Hematopoietic multipotent progenitor cell (in vitro differentiated cells): ENCODE data around the gene TSPAN18. TPM values are rescaled to one million over a fixed set of nuclear protein-coding genes. Genes with fewer than 3 reads are reported as not detected.

ENCODE experiments used
- DNase-seq, 3 donors: peaks; one replicate each; pipeline ENCODE4 v3.0.0-alpha.2; 2011 to 2015; ENCODE audit warnings: low read depth in 2 of 3, low spot score in 2 of 3
- total RNA-seq: library from RNA; depleted of rRNA; stranded (reverse); fragments of >200 nt; gene quantifications from one replicate; pipeline ENCODE4 v1.2.3, GENCODE V29; 2012

The TSPAN18 gene
- total RNA-seq, 1 donor = 0.54 TPM

- no peak for DNase-seq
Observed at GRCh38 chr11:44859528-44859925, 132.8 kb downstream of the TSPAN18 start.

DNA sequence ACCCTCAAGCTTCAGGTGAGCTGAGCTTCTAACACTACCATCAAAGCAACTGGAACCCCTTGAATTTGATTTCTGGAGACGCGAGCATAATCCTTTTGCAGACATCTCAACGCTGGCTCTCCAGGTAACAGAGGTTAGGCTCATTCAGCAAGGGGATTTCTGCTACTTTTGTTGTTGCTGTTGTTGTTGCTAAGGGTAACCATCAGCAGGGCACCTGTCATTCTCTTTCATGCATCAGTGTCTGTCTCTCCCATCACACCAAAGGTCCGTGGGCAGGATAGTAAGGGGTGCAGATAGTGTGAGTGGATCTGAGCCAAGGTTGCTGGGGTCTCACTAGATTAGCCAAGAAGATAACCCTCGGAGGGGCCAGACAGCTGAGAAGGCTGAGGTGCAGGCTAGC lies 133.6 kb downstream of the TSPAN18 start:
- DNase-seq = no peak

- peak; percentile 17 to 97 (median 96) for DNase-seq
Observed at GRCh38 chr11:44861849-44862557, 135.2 kb downstream of the TSPAN18 start.

- DNase-seq = no peak
Observed at GRCh38 chr11:44862558-44863101, 135.9 kb downstream of the TSPAN18 start.

- no peak for DNase-seq
Observed at GRCh38 chr11:44863231-44863630, 136.5 kb downstream of the TSPAN18 start.

DNA sequence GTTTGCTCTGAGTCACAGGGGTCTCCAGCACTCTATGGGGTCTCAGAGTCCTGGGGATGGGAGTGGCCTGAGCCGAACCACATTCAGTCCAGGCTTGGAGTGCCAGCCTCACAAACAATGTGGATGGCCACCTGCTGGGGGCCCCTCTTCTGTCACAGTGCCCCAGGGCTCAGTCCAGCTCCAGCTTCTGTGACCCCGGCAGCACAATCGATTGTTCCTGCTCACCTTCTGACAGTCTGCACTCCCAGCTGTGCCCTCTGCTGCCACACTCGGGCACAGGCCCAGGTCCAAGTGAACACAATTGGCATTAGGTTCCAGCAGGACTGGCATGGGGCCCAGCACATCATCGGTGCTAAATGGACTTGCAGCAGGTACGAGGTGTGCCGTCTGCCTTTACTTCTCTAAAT lies 139.1 kb downstream of the TSPAN18 start:
- DNase-seq = no peak

DNA sequence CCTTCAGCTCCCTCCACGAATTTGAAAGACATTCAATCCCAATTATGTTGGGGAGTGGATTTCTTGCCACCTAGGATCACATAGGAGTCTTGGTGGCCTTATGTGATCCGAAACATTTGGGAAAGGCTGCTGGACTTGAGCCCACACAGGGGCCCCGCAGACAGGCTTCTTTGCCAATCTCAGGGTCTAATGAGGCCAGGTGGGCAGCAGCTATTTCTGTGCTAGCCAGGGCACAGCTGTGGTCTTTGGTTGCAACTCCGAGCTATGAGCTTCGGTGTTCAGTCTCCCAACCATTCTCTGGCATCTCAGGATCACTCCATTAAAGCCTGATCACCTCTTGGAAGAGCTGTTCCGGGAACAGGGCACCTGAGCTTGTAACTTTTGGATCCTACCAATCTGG lies 139.5 kb downstream of the TSPAN18 start:
- no peak for DNase-seq

GRCh38 chr11:44868021-44868420 lies 141.3 kb downstream of the TSPAN18 start:
- DNase-seq = no peak

DNA sequence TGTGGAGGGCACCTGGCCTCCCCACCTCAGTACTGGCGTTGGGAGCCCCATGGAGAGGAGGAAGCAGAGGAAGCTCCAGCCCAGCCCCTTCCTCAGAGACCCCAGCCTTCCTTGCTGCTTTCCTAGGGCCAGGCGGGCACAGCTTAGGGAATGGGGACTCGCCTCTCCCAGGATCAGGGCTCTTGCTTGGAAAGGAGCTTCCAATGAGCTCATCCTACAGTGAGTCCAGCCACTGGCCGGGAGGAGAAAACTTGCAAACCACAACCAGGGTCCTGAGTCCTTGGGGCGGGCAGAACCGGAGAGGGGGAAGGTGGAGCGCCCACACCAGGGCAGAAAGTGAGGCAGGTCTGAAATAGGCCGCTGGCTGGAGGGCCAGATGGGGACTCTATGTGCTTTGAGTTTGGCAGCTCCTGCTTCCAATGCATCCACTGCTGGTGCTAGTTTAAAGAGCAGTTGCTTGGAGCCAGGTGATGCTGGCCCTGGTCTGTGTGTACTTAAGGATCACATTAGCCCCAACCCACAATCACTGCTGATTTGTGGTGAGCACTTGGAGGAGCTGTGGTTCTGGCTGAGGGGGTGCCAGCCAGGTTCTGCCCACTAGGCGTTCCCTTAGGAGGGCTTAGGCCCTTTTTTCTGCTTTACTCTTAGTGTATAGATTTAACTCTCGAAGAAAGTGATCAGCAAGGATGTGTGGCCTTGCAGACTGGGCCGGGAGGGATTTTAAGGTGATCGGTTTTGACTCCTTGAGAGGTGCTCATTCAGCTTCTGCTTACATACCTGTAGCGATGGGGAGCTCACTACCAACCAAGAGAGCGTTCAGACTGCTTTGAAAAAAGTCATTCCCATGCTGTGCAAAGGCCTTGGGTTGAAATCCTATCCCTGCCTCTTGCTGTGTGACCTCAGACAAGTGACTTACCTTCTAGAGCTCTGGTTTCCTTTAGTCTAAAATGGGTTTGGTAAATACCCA lies 142.0 kb downstream of the TSPAN18 start:
- DNase-seq = no peak

GRCh38 chr11:44870181-44870580 lies 143.4 kb downstream of the TSPAN18 start:
- DNase-seq = no peak

- no peak for DNase-seq
Observed at GRCh38 chr11:44870615-44871176, 143.9 kb downstream of the TSPAN18 start.

GRCh38 chr11:44871682-44872081 lies 144.9 kb downstream of the TSPAN18 start:
- DNase-seq = peak in 1 of 3 donors; percentile 45

GRCh38 chr11:44872556-44872955 lies 145.8 kb downstream of the TSPAN18 start:
- DNase-seq = no peak

DNA sequence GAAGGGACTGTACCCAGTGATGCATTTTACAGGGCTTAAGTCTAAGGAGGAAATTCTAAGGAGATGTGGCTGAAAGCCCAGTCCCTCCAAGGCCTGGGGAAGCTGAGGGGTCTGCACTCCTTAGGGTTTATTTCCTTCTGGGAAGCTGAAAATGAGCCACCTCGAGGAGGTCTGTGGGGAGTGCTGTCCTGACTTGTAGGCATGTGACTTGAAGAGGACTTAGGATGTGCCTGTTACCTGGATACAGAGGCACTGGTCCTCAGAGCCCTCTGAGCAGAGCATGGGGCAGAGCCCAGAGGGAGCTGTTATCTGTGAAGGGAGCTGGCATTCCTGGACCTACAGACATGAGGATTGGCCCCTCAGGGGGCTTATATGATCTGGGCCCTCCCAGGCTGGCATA lies 146.8 kb downstream of the TSPAN18 start:
- no peak for DNase-seq

GRCh38 chr11:44874284-44874683 lies 147.5 kb downstream of the TSPAN18 start:
- no peak for DNase-seq

GRCh38 chr11:44875037-44875436 lies 148.3 kb downstream of the TSPAN18 start:
- no peak for DNase-seq

DNA sequence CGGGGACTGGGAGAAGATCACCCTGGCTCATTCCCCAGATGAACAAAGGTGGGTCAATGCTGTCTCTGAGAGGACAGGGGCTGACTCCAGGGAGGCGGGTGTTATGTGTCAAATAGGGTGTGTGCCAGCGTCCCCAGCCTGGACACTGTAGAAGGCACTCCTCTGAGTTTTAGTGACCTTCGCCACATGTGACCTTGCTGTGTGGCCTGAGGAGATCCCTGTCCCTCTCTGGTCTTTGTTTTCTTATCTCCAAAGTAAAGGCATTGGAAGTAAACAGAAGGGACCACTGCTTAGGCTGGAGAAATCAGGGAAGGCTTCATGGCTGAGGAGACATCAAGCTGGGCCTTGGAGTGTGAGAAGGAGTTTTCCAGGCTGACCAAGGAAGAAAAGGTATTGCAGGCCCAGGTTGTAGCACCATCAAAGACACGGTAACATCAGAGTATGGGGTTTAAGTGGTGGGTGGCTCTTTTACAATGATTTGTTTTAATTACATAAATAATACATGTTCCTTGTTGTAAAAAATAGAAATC lies 149.5 kb downstream of the TSPAN18 start:
- DNase-seq = no peak

DNA sequence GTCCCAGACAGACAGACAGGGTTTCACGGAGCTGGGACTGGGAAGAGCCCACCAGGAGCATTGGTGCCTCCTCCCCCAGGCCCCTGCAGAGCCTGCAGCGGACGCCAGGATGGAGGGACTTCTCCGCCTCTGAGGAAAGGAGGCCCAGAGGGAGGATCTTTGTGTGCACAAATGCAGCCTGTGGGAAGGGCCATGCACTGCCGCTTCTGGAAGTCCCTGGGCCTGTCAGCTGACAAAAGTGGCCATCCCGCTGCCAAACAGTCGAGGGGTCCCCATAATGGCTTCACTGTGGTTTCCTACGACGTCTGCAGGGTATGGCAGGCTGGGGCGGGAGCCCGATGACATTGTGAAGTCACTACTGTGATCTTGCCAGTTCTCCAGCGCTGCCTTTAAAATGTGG lies 150.1 kb downstream of the TSPAN18 start:
- DNase-seq = no peak

DNA sequence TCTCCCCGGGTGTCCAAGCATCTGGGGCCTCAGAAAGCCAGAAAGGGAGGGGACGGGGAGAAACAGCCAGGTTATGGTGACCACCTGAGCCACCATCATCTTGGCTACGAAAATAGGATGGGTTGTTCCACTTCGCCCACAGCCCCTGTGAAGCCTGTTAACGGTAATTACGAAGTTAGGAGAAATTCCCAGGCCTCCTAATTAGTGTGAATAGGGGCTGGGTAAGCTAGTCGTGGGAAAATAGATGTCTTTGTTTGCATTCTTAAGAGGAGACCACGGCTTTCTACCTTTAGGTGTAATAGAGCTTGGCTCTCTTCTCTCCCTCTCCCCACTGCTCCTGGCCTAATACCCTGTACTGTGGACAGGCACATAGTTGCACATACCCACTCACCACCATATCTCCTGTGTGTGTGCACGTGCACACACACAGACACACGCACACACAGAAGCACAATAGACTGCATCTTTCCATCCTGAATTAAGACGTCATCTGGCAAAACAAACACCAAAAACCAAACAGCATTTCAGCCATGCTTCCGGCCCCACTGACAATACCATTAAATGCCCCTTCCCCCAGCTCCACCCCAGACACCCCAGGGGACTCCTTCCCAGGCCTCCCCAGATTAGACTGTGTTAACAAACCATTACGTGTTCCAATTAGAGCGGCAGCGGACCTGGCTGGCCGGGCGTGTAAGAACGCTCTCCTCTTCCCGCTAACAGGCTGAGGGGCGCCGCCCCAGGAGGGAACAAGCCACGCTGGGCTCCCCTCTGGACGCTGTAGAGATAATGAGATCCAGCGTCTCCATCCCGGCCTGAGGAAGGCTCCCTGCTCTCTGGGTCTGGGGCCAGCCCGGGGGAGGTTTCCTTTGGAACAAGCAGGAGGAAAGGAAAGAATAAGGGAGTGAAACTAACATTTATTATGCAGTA lies 151.1 kb downstream of the TSPAN18 start:
- no peak for DNase-seq

- no peak for DNase-seq
Observed at GRCh38 chr11:44878711-44879110, 151.9 kb downstream of the TSPAN18 start.
